ENCODE measurements around the gene PLIN4. TPM values are rescaled to one million over a fixed set of nuclear protein-coding genes. Genes with fewer than 3 reads are reported as not detected.

Gene PLIN4
- total RNA-seq, 2 donors from 2014 or later = 8.2 to 13.9 TPM

DNA sequence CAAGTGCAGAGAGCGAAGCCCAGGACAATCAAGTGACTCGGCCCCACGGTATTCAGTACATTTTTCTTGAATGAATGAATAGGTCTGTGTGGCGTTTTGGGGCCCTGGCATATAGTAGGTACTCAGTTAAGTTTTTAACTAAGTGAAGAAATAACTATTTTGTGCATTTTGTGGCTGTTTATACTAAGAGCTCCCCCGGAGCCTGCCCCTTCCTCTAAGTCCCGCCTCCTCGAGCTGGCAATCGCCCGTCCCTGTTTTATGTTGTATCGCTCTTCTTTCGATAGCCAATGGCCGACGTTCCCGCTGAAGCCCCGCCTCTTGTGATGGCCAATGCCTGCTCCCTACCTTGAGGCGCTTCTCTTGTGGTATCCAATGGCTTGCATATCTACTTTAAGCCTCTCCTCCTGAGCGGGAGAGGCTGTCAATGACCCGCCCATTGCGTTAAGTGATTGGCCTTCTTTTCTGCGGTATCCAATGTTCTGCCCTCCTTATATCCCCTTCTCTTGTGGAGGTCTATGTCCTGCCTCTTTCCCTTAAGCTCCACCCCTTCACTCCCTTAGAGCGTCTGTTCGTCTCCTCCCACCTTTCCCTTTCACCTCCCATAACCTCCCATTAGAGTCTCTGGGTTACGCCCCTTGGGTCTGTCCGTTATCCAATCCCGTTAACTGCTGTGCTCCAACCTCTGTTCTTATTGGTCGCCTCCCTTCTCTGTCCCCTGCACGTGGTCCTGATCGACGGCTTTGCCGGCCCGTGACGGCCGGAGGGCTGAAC, 46.7 kb downstream of the PLIN4 start:
- H3K4me3 ChIP-seq = peak overlapping the region; percentile 82 to 88
- TF ChIP-seq POLR2A (IDR thresholded peaks at IDR 0.05) = peak; percentile 64
- peak; percentile 95 for TF ChIP-seq POLR2AphosphoS5 (IDR thresholded peaks at IDR 0.05)
- TF ChIP-seq, protein P1, sequence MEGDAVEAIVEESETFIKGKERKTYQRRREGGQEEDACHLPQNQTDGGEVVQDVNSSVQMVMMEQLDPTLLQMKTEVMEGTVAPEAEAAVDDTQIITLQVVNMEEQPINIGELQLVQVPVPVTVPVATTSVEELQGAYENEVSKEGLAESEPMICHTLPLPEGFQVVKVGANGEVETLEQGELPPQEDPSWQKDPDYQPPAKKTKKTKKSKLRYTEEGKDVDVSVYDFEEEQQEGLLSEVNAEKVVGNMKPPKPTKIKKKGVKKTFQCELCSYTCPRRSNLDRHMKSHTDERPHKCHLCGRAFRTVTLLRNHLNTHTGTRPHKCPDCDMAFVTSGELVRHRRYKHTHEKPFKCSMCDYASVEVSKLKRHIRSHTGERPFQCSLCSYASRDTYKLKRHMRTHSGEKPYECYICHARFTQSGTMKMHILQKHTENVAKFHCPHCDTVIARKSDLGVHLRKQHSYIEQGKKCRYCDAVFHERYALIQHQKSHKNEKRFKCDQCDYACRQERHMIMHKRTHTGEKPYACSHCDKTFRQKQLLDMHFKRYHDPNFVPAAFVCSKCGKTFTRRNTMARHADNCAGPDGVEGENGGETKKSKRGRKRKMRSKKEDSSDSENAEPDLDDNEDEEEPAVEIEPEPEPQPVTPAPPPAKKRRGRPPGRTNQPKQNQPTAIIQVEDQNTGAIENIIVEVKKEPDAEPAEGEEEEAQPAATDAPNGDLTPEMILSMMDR (IDR thresholded peaks at IDR 0.05) = no peak
- no peaks in the 10 kb centered on the region for H3K27me3 ChIP-seq (replicated peaks; ENCODE audit: insufficient read depth)
- DNase-seq (ENCODE audit: low spot score) = peak; percentile 99
- peaks cover 11% of the 10 kb centered on the region for H3K4me1 ChIP-seq (replicated peaks)
- no peaks in the 10 kb centered on the region for H3K9me3 ChIP-seq
- no peaks in the 10 kb centered on the region for H3K36me3 ChIP-seq
- intact Hi-C loops (cut with DNase I) = loop anchor here (5.0 kb wide), 1 partner anchor 46 kb away; the partner anchor contains the start of gene PLIN4
- H3K27ac ChIP-seq = peak overlapping the region; percentile 72 to 86
- under 1% methylated on average over 33 of the region's 33 CpGs for WGBS

- no peak for DNase-seq (ENCODE audit: low spot score)
- Histone ChIP-seq H3K4me3 (no peak overlapping the region), H3K27me3 (replicated peaks; ENCODE audit: insufficient read depth) (no peaks in the 10 kb centered on the region), H3K27ac (no peak overlapping the region), H3K36me3 (no peaks in the 10 kb centered on the region), H3K9me3 (no peaks in the 10 kb centered on the region), H3K4me1 (replicated peaks) (no peaks in the 10 kb centered on the region)
- 80% methylated on average over 3 of the region's 3 CpGs for WGBS
- intact Hi-C loops (cut with DNase I) = no loop called here
- TF ChIP-seq POLR2AphosphoS5 (IDR thresholded peaks at IDR 0.05) = no peak
- TF ChIP-seq, protein P1 (IDR thresholded peaks at IDR 0.05) = no peak
- no peak for TF ChIP-seq POLR2A (IDR thresholded peaks at IDR 0.05)
Measured at GRCh38 chr19:4467835-4468234, 50.5 kb downstream of the PLIN4 start.

GRCh38 chr19:4464815-4465581, 53.3 kb downstream of the PLIN4 start:
- Histone ChIP-seq H3K4me1 (replicated peaks) (no peaks in the 10 kb centered on the region), H3K9me3 (no peaks in the 10 kb centered on the region), H3K36me3 (no peaks in the 10 kb centered on the region), H3K4me3 (no peak overlapping the region), H3K27ac (no peak overlapping the region), H3K27me3 (replicated peaks; ENCODE audit: insufficient read depth) (no peaks in the 10 kb centered on the region)
- intact Hi-C loops (cut with DNase I) = no loop called here
- 82% methylated on average over 8 of the region's 8 CpGs for WGBS
- TF ChIP-seq POLR2AphosphoS5 (IDR thresholded peaks at IDR 0.05) (no peak), POLR2A (IDR thresholded peaks at IDR 0.05) (no peak)
- TF ChIP-seq, protein P1 (IDR thresholded peaks at IDR 0.05) = no peak
- DNase-seq (ENCODE audit: low spot score) = no peak

DNA sequence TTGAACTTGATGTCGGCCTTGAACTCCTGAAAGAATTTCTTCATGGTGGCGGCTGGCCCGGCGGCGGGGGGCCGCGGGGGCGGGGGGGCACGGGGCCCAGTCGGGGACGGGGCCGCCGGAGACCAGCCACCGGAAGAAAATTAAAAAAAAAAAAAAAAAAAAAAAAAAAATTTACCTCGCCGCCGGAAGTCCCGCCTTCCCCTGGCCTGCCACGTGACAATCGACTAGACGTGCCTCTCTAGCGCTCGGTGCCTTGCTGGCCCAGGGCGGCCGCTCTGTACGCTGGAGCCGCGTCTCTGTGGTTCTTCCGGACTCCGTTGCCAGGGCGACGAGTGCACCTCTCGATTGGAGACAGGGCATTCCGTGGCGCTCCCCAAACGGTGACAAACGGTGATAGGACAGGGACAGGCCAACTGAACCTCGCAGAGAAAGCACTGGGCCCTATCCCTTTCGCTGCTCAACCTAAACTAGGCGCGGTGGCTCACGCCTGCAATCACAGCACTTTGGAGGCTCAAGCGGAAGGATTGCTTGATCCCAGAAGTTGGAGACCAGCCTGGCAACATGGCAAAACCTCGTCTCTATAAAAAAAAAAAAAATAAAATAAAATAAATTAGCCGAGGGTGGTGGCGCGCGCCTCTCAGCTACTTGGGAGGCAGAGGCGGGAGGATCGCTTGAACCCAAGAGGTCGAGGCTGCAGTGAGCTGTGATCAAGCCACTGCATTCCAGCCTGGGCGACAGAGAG, 60.5 kb downstream of the PLIN4 start, which contains the start of gene UBXN6:
TSS of gene UBXN6 (minus strand) at position 141 of the 742 bp plus-strand sequence. CDS start at position 44, 97 bp downstream.
- WGBS = 8% methylated on average over 52 of the region's 52 CpGs
- DNase-seq (ENCODE audit: low spot score) = peak; percentile 99
- H3K36me3 ChIP-seq = peaks cover 4 to 5% of the 10 kb centered on the region in 2 donors
- no peaks in the 10 kb centered on the region for H3K9me3 ChIP-seq
- peak within 1 kb of the TSS; percentile 84 to 93 for H3K27ac ChIP-seq
- TF ChIP-seq POLR2AphosphoS5 (IDR thresholded peaks at IDR 0.05) = peak; percentile 95
- peak; percentile 22 for TF ChIP-seq POLR2A (IDR thresholded peaks at IDR 0.05)
- TF ChIP-seq, protein P1 (IDR thresholded peaks at IDR 0.05) = peak in 1 of 4 experiments; percentile 31
- intact Hi-C loops (cut with DNase I) = loop anchor here (5.0 kb wide), 1 partner anchor 56 kb away; the partner anchor contains the start of genes CHAF1A and SH3GL1
- H3K4me3 ChIP-seq = peak within 1 kb of the TSS; percentile 74 to 88
- no peaks in the 10 kb centered on the region for H3K27me3 ChIP-seq (replicated peaks; ENCODE audit: insufficient read depth)
- H3K4me1 ChIP-seq (replicated peaks) = peaks cover 17% of the 10 kb centered on the region

Data from prostate gland (tissue), 2 donors.